A172 (cell line): ENCODE data around the gene SLAMF8. TPM values are rescaled to one million over a fixed set of nuclear protein-coding genes. Genes with fewer than 3 reads are reported as not detected.

Experiments
- DNase-seq: peaks from one replicate; pipeline ENCODE4 v3.0.0-alpha.2; 2015; ENCODE audit warnings: low spot score
- total RNA-seq: library from RNA; depleted of rRNA; stranded (reverse); fragments of >200 nt; shearing (Covaris generic); gene quantifications from 2 replicates; pipeline ENCODE4 v1.2.3, GENCODE V29; 2014; rRNA removed

The SLAMF8 gene
- 0.48 TPM in 1 of 2 replicates, not detected in the other for total RNA-seq

- no peak for DNase-seq
These were observed at the start of gene SLAMF8 for GRCh38 chr1:159826441-159827101. Gene SLAMF8 (plus strand): TSS chr1:159826873. CDS start chr1:159826899, 26 bp downstream.

GRCh38 chr1:159778266-159778665 lies 48.4 kb upstream of the SLAMF8 start:
- no peak for DNase-seq

- DNase-seq: peak; percentile 66
These were observed 47.2 kb upstream of the SLAMF8 start for GRCh38 chr1:159779403-159779851.

GRCh38 chr1:159780583-159781582 lies 45.8 kb upstream of the SLAMF8 start, which contains the start of gene DUSP23:
Gene DUSP23 (plus strand): TSS chr1:159780962. CDS start chr1:159781101, 139 bp downstream.
- peak; percentile 100 for DNase-seq

GRCh38 chr1:159781992-159782391 lies 44.7 kb upstream of the SLAMF8 start:
- no peak for DNase-seq

GRCh38 chr1:159783724-159784123 lies 42.9 kb upstream of the SLAMF8 start:
- no peak for DNase-seq

- no peak for DNase-seq
These were observed 40.2 kb upstream of the SLAMF8 start for GRCh38 chr1:159786465-159786864.

GRCh38 chr1:159786966-159787365 lies 39.7 kb upstream of the SLAMF8 start:
- no peak for DNase-seq

- DNase-seq: peak; percentile 37
These were observed 36.3 kb upstream of the SLAMF8 start for GRCh38 chr1:159790237-159790917.

- peak; percentile 36 for DNase-seq
These were observed 35.6 kb upstream of the SLAMF8 start for GRCh38 chr1:159791031-159791430.

GRCh38 chr1:159791461-159791860 lies 35.2 kb upstream of the SLAMF8 start:
- DNase-seq: no peak

- no peak for DNase-seq
These were observed 31.1 kb upstream of the SLAMF8 start for GRCh38 chr1:159795534-159795933.

GRCh38 chr1:159798893-159799292 lies 27.8 kb upstream of the SLAMF8 start:
- peak; percentile 98 for DNase-seq

- no peak for DNase-seq
These were observed 27.2 kb upstream of the SLAMF8 start for GRCh38 chr1:159799446-159799985.

GRCh38 chr1:159800177-159800930 lies 26.3 kb upstream of the SLAMF8 start:
- DNase-seq: peak; percentile 41

- no peak for DNase-seq
These were observed 24.6 kb upstream of the SLAMF8 start, which contains the start of gene FCRL6 for GRCh38 chr1:159802111-159802510. Gene FCRL6 (plus strand): TSS chr1:159802360. CDS start chr1:159802425, 65 bp downstream.

- DNase-seq: no peak
These were observed 22.6 kb upstream of the SLAMF8 start for GRCh38 chr1:159803956-159804689.

- DNase-seq: peak; percentile 64
These were observed 21.7 kb upstream of the SLAMF8 start for GRCh38 chr1:159804924-159805323.

- no peak for DNase-seq
These were observed 10.7 kb upstream of the SLAMF8 start for GRCh38 chr1:159815926-159816325.
